Measurements from ENCODE around the gene STK16.

Gene STK16

GRCh38 chr2:219214141-219214540 lies 31.1 kb upstream of the STK16 start:
- no peak for DNase-seq

DNA sequence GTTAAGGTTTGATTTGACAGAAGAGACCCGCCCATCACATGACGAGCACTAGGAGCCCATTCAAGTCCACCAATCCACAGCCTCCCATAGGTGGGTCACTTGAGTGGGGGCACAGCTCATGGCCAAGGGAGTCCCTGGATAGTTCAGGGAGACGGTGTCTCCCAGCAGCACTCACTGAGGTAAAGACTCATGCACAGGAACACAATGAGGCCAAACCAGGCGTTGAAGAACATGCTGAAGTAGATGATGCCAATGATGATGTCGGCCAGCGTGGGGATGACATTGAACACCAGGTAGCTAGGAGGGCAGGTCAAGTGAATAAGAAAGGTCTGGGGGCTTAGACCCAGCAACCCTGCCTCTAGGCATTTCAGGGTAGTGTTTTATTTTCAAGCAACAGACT lies 30.5 kb upstream of the STK16 start:
- no peak for DNase-seq

- DNase-seq, result no peak
Measured at GRCh38 chr2:219215871-219216534, 29.3 kb upstream of the STK16 start.

GRCh38 chr2:219216535-219216915 lies 28.8 kb upstream of the STK16 start:
- no peak for DNase-seq

DNA sequence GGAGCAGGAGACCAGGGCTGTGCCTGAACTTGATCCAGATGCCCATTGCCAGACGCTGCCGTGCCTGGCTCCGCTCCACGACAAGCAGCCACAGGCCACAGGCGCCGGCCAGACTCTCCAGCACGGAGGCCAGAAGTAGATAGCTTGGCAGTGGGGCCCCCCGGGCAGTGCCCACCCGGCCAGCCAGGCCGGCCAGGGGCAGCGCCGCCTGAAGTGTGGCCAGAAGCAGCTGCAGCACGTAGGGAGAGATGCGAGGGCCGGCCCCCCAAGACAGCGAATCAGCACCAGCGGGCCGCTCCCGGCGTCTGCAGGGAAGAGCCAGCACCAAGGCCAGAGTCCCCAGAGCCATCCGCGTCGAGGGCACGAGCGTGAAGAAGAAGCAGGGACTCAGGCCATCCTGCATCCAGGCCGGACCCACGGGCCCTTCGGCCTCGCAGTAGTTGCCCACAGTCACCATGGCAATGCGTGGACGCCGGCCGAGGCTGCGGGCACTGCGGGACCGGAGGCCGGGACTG lies 27.0 kb upstream of the STK16 start:
- no peak for DNase-seq

DNA sequence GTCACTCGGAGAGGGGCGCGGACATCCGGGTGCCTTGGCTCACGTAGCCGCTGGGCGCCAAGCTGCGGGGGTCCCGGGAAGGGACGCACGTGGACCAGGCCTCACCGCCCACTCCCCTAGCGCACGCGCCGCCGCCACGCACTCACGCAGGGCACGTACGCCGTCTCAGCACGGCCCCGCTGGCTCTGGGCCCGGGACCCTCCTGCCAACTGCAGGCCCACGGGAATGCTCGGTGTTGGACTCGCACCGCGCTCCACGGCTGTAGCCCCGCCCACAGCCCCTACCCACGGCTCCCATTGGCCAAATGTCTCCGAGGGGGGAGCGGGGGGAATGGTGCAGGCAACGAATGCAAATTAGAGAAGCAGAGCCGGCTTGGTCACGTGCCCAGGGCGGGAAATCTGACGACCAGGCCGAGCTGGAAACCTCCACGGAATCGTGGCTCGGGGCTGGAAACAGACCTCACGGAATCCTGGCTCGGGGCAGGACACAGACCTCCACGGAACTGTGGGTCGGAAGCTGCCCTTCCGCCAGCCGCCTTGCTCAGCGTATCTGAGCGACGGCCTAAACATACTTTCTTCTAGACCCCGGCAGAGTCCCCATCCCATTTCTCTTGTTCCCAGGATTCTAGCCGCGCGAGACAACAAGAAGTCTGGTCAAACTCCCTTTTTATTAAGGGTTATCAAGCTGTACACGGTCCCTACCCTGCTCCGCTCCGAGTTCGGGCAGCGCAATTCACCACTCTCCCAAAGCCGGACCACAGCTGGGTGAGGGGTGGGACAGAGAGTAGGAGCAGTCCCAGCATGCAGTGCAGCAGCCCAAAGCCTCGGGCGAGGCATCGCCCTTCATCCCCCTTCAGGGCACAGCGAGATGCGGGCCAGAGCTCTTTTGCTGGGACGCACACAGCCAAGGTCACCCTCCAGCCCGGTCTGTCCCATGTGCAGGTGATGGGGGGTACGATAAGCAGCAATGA lies 26.3 kb upstream of the STK16 start, which contains the start of gene ABCB6:
ABCB6 (minus strand) TSS at position 227 of the 970 bp plus-strand sequence. CDS start 285 bp downstream, outside the sequence.
- no peak for DNase-seq

- no peak for DNase-seq
Measured at GRCh38 chr2:219219784-219220532, 25.3 kb upstream of the STK16 start.

- no peak for DNase-seq
Measured at GRCh38 chr2:219220652-219221402, 24.5 kb upstream of the STK16 start.

GRCh38 chr2:219221957-219222518 lies 23.2 kb upstream of the STK16 start:
- DNase-seq, result no peak

- no peak for DNase-seq
Measured at GRCh38 chr2:219223831-219224610, 21.3 kb upstream of the STK16 start.

- peak; percentile 19 for DNase-seq
Measured at GRCh38 chr2:219225350-219225749, 19.9 kb upstream of the STK16 start.

DNA sequence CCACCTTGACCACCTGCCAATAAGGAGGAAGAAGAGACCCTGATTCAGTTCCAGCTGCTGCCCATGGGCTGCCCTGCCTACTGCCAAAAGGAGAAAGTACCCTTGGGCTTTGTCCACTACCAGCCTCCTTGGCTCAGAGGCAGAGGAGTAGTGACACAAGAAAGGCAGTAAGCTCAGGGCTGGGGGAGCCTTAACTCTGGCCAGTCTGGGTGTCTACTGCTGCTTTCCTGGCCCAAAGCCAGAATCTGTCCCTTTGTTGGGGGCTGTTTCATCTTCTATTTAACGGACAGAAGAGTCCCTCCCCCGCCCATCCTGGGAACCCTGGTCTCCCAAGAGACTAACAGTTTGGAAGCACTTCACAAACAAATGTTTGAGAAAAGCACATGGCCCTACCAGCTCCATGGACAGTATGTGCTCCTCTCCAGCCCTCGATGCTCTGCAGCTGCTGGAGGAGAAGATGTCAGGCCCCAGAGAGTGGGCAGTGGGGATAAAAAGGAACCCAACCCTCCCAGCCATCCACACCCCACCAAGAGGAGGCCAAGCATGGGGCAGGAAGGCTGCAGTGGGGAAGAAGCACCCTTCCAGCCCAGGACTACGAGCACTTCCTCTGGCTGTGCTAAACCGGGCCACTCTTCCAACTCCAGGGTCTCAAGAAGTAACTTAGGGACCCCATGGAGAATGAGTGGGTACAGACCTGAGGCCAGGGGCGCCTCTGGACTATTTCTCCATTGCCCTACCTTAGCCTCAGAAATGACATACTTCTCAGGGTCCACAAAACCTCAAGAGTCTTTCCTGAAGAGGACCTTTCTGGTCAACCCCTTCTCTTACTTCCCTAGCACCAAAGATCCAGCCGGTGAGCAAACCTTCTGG lies 17.0 kb upstream of the STK16 start:
- DNase-seq, result no peak

DNA sequence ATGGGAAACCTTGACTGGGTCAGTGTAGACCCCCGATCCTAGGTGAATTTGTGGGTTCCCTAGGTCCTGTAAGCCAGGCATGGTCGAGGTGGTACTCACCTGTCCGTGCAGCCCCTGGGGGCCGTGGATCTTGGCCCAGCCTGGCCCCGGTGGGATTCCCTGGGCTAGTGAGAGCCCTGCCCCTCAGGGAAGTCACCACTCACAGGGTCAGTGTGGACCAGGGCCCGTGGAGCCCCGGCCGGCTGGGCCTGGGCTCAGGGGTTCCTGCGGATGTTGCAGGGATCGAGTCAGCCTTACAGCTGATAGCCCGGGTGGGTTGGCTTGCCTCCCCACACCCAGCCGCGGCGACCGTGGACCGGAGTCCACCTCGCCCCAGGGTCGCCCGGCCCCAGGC lies 16.4 kb upstream of the STK16 start:
- no peak for DNase-seq

GRCh38 chr2:219229305-219230058 lies 15.8 kb upstream of the STK16 start, which contains the start of the genes ANKZF1 and ATG9A:
ANKZF1 (plus strand) TSS chr2:219229806; CDS start chr2:219230258, 452 bp downstream.
ATG9A (minus strand) TSS chr2:219229636; CDS start chr2:219228024, 1,612 bp downstream.
- peak; percentile 98 for DNase-seq

DNA sequence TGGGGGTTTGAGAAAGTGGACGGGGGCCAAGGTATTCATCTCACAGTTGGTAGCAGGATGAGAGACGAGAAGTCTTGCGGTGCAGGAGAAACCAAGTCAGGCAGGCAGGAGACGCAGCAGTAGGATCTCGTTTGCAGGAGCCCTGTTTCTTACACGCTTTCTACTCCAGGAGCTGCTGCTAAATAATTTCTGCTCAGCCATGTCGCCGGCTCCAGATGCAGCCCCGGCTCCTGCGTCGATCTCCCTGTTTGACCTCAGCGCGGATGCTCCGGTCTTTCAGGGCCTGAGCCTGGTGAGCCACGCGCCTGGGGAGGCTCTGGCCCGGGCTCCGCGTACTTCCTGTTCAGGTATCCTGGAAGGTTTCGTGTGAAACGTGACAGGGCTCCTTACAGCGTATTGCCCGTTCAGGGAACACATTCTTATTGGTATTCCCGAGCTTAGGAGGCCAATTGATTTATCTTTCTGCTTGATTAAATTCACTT lies 15.2 kb upstream of the STK16 start:
- DNase-seq, result no peak

GRCh38 chr2:219234331-219234730 lies 10.9 kb upstream of the STK16 start:
- DNase-seq, result no peak

GRCh38 chr2:219243291-219243761 lies 2.0 kb upstream of the STK16 start:
- no peak for DNase-seq

- DNase-seq, result no peak
Measured at GRCh38 chr2:219244789-219245147, 511 bp upstream of the STK16 start.

DNA sequence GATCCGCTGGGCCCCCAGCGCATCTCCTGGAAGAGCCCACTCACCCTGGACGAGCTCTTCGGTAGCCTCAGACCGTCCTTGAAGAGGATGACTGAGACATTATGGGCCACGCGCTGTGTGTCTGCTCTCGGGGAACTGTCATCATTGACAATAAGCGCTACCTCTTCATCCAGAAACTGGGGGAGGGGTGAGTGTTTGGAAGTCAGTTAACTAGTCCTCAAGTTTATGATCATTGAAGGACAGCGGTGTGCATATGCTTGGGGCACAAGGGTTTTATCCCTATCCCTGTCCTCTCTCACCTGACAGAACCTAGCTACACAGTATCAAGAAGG lies 586 bp downstream of the STK16 start:
- no peak for DNase-seq
